Neural progenitor cell (in vitro differentiated cells): Measurements from ENCODE around the gene ADCY2. TPM values are rescaled to one million over a fixed set of nuclear protein-coding genes. Genes with fewer than 3 reads are reported as not detected.
A peak's percentile ranks its signal among the peaks of the same experiment; 100 is the strongest.

Experiments
- DNase-seq: peaks from one replicate; pipeline ENCODE4 v3.0.0-alpha.2; 2016; ENCODE audit warnings: low spot score
- H2AFZ ChIP-seq: fragments of 200-600 bp; sonication (generic); replicated peaks from 2 replicates; pipeline ENCODE4 v1.6.1; 2016; ENCODE audit warnings: antibody characterized with exemption
- H3F3A ChIP-seq: fragments of 200-600 bp; sonication (generic); 2 replicates; pipeline ENCODE4 v1.6.1; 2016; ENCODE audit warnings: antibody characterized with exemption, low read depth
- H3K27ac ChIP-seq: fragments of 200-600 bp; sonication (generic); 2 replicates; pipeline ENCODE4 v1.5.1; 2016; ENCODE audit warnings: mild to moderate bottlenecking
- H3K27me3 ChIP-seq: fragments of 200-600 bp; sonication (generic); 2 replicates; pipeline ENCODE4 v1.6.1; 2016; ENCODE audit warnings: mild to moderate bottlenecking, moderate library complexity
- H3K36me3 ChIP-seq: fragments of 200-600 bp; sonication (generic); 2 replicates; pipeline ENCODE4 v1.5.1; 2016
- H3K4me1 ChIP-seq: fragments of 200-600 bp; sonication (generic); 2 replicates; pipeline ENCODE4 v1.6.1; 2016; ENCODE audit warnings: mixed run types
- H3K4me2 ChIP-seq: fragments of 200-600 bp; sonication (generic); 2 replicates; pipeline ENCODE4 v1.6.1; 2016
- H3K4me3 ChIP-seq: fragments of 200-600 bp; sonication (generic); 2 replicates; pipeline ENCODE4 v1.5.1; 2016
- H3K79me2 ChIP-seq: fragments of 200-600 bp; sonication (generic); 2 replicates; pipeline ENCODE4 v1.6.1; 2016; ENCODE audit warnings: low read depth
- H3K9ac ChIP-seq: fragments of 200-600 bp; sonication (generic); 2 replicates; pipeline ENCODE4 v1.6.1; 2016
- H3K9me3 ChIP-seq: fragments of 200-600 bp; sonication (generic); 2 replicates; pipeline ENCODE4 v1.5.1; 2016; ENCODE audit warnings: low read depth
- H4K20me1 ChIP-seq: fragments of 200-600 bp; sonication (generic); 2 replicates; pipeline ENCODE4 v1.6.1; 2016; ENCODE audit warnings: low read depth
- H3K27ac Mint-ChIP-seq: 3 replicates; pipeline ENCODE4 v1.8.0; 2021; ENCODE audit warnings: mixed read lengths
- H3K27me3 Mint-ChIP-seq: 2 replicates; pipeline ENCODE4 v1.8.0; 2022; ENCODE audit warnings: low read depth, mild to moderate bottlenecking, inconsistent platforms, moderate library complexity, mixed read lengths; ENCODE audit not compliant: insufficient read depth
- H3K36me3 Mint-ChIP-seq: 3 replicates; pipeline ENCODE4 v1.8.0; 2021; ENCODE audit warnings: mixed read lengths
- H3K4me1 Mint-ChIP-seq: 3 replicates; pipeline ENCODE4 v1.8.0; 2021; ENCODE audit warnings: mixed read lengths
- H3K4me3 Mint-ChIP-seq: 3 replicates; pipeline ENCODE4 v1.8.0; 2021; ENCODE audit warnings: mild to moderate bottlenecking, moderate library complexity, mixed read lengths
- H3K9me3 Mint-ChIP-seq: 3 replicates; pipeline ENCODE4 v1.8.0; 2020; ENCODE audit warnings: mixed read lengths
- EZH2 ChIP-seq: fragments of 200-600 bp; sonication (generic); IDR thresholded peaks from 2 replicates; pipeline ENCODE4 v1.6.1; 2017; ENCODE audit warnings: antibody characterized with exemption, mild to moderate bottlenecking, moderate library complexity
- EZH2phosphoT487 ChIP-seq: fragments of 200-600 bp; sonication (generic); IDR thresholded peaks from 2 replicates; pipeline ENCODE4 v1.6.1; 2017; ENCODE audit warnings: antibody characterized with exemption
- total RNA-seq: library from RNA; depleted of rRNA; stranded (reverse); fragments of >200 nt; gene quantifications from 2 replicates; pipeline ENCODE4 v1.2.3, GENCODE V29; 2015; ENCODE audit warnings: low replicate concordance
- TF ChIP-seq, protein P1 (sequence below): fragments of 200-600 bp; sonication (generic); IDR thresholded peaks from 2 replicates; pipeline ENCODE4 v1.5.1; 2017; ENCODE audit warnings: antibody characterized with exemption, mild to moderate bottlenecking

ADCY2 gene
- total RNA-seq, 1 donor from 2014 or later, result 1.2 TPM

DNA sequence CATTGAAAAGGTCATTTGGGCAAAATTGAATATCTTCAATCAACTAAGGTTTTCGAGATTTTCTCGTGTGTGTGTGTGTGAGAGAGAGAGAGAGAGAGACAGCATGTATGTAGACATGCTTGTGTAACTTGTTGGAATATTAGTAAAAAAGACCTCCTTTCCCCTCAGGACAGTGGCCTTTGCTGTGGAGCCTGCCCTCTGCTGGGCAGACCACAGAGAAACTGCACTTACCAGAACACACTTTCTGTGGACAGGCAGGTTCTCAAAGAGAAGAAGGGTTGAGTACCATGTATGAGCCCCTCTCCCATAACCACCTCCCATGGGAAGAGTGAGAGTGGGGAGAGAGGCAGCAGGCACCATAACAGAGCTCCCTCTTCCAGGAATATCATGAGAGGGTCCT is 409.4 kb downstream of the ADCY2 start:
- no peaks in the 10 kb centered on the region for H3F3A ChIP-seq
- no peaks in the 10 kb centered on the region for H3K79me2 ChIP-seq
- peak; percentile 26 for DNase-seq
- Mint-ChIP-seq H3K27ac (no peak overlapping the region), H3K4me1 (no peaks in the 10 kb centered on the region), H3K27me3 (peaks cover 4% of the 10 kb centered on the region), H3K4me3 (no peak overlapping the region), H3K36me3 (no peaks in the 10 kb centered on the region), H3K9me3 (no peaks in the 10 kb centered on the region)
- no peaks in the 10 kb centered on the region for H3K9me3 ChIP-seq
- H3K27ac ChIP-seq, result no peak overlapping the region
- H3K4me1 ChIP-seq, result no peaks in the 10 kb centered on the region
- H3K27me3 ChIP-seq, result no peaks in the 10 kb centered on the region
- TF ChIP-seq, protein P1, sequence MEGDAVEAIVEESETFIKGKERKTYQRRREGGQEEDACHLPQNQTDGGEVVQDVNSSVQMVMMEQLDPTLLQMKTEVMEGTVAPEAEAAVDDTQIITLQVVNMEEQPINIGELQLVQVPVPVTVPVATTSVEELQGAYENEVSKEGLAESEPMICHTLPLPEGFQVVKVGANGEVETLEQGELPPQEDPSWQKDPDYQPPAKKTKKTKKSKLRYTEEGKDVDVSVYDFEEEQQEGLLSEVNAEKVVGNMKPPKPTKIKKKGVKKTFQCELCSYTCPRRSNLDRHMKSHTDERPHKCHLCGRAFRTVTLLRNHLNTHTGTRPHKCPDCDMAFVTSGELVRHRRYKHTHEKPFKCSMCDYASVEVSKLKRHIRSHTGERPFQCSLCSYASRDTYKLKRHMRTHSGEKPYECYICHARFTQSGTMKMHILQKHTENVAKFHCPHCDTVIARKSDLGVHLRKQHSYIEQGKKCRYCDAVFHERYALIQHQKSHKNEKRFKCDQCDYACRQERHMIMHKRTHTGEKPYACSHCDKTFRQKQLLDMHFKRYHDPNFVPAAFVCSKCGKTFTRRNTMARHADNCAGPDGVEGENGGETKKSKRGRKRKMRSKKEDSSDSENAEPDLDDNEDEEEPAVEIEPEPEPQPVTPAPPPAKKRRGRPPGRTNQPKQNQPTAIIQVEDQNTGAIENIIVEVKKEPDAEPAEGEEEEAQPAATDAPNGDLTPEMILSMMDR, result peak; percentile 53
- TF ChIP-seq EZH2phosphoT487, result no peak
- H4K20me1 ChIP-seq, result no peaks in the 10 kb centered on the region
- no peak overlapping the region for H3K9ac ChIP-seq
- no peak overlapping the region for H2AFZ ChIP-seq
- H3K36me3 ChIP-seq, result no peaks in the 10 kb centered on the region
- no peak overlapping the region for H3K4me3 ChIP-seq
- H3K4me2 ChIP-seq, result no peak overlapping the region

DNA sequence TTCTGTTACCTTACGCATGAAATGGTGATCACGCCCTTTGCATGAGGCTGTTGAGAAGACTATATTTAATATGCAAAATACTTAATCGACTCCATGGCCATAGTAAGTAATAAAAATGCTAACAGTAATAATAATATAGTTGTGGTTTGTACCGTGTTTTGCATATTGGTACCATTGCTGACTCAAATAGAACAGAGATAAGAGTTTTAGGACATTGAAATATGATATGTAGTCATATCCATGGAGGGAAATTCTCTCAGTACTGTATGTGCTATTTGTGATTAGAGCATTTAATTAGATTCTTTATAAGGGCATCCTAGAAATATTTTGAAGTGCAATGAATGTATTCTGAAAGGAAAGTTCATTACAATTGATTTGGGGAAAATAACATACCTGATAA is 413.1 kb downstream of the ADCY2 start:
- Histone ChIP-seq H3K27ac (no peak overlapping the region), H3F3A (no peaks in the 10 kb centered on the region), H4K20me1 (no peaks in the 10 kb centered on the region), H3K4me1 (no peaks in the 10 kb centered on the region), H2AFZ (no peak overlapping the region), H3K27me3 (no peaks in the 10 kb centered on the region), H3K9ac (no peak overlapping the region), H3K36me3 (no peaks in the 10 kb centered on the region), H3K4me3 (no peak overlapping the region), H3K9me3 (no peaks in the 10 kb centered on the region), H3K79me2 (no peaks in the 10 kb centered on the region), H3K4me2 (no peak overlapping the region)
- peaks cover 7% of the 10 kb centered on the region for H3K4me1 Mint-ChIP-seq
- H3K4me3 Mint-ChIP-seq, result no peak overlapping the region
- no peaks in the 10 kb centered on the region for H3K9me3 Mint-ChIP-seq
- TF ChIP-seq EZH2phosphoT487 (no peak), EZH2 (no peak)
- TF ChIP-seq, protein P1, result no peak
- no peak for DNase-seq
- H3K27ac Mint-ChIP-seq, result no peak overlapping the region
- H3K27me3 Mint-ChIP-seq, result peaks cover 2% of the 10 kb centered on the region
- H3K36me3 Mint-ChIP-seq, result no peaks in the 10 kb centered on the region

DNA sequence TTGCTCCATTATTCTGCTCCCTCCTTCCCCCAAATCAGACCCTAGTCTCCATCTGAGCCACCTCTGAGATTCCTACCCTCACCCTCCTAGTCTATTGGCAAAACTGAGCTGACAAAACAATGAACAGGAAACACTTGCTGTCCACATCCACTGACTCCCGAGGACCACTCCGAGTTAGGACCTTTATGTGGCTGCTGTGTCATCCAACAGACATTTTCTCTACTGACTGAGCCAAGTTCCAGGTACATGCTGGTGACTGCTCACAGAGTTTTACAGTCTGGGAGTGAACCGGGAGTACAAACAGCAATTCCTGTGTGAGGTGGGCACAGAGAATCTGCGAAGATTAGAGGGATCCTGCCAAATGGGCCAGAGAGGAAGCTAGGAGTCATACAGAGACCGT is 415.8 kb downstream of the ADCY2 start:
- DNase-seq, result no peak
- H3K4me1 ChIP-seq, result peaks cover 10% of the 10 kb centered on the region
- H4K20me1 ChIP-seq, result no peaks in the 10 kb centered on the region
- no peaks in the 10 kb centered on the region for H3K79me2 ChIP-seq
- no peak overlapping the region for H3K4me3 ChIP-seq
- no peak overlapping the region for H3K27ac ChIP-seq
- H3K4me2 ChIP-seq, result no peak overlapping the region
- Mint-ChIP-seq H3K36me3 (no peaks in the 10 kb centered on the region), H3K27me3 (peaks cover 6% of the 10 kb centered on the region), H3K9me3 (no peaks in the 10 kb centered on the region), H3K4me3 (no peak overlapping the region), H3K27ac (no peak overlapping the region), H3K4me1 (peaks cover 33% of the 10 kb centered on the region)
- peaks cover 18% of the 10 kb centered on the region for H3F3A ChIP-seq
- H3K36me3 ChIP-seq, result no peaks in the 10 kb centered on the region
- H3K9me3 ChIP-seq, result no peaks in the 10 kb centered on the region
- H3K9ac ChIP-seq, result no peak overlapping the region
- H2AFZ ChIP-seq, result no peak overlapping the region
- TF ChIP-seq EZH2, result no peak
- no peak for TF ChIP-seq EZH2phosphoT487
- TF ChIP-seq, protein P1, result no peak
- H3K27me3 ChIP-seq, result no peaks in the 10 kb centered on the region

GRCh38 chr5:7813007-7813406 is 417.1 kb downstream of the ADCY2 start:
- Mint-ChIP-seq H3K36me3 (no peaks in the 10 kb centered on the region), H3K9me3 (no peaks in the 10 kb centered on the region), H3K4me1 (peaks cover 36% of the 10 kb centered on the region), H3K4me3 (no peak overlapping the region), H3K27ac (no peak overlapping the region), H3K27me3 (peaks cover 6% of the 10 kb centered on the region)
- Histone ChIP-seq H2AFZ (no peak overlapping the region), H3K4me3 (no peak overlapping the region), H3K9ac (no peak overlapping the region), H3K9me3 (no peaks in the 10 kb centered on the region), H3K79me2 (no peaks in the 10 kb centered on the region), H3K4me1 (peaks cover 13% of the 10 kb centered on the region), H3K4me2 (no peak overlapping the region), H3K27ac (no peak overlapping the region), H3K27me3 (no peaks in the 10 kb centered on the region), H4K20me1 (no peaks in the 10 kb centered on the region), H3F3A (peaks cover 23% of the 10 kb centered on the region), H3K36me3 (no peaks in the 10 kb centered on the region)
- TF ChIP-seq EZH2phosphoT487 (no peak), EZH2 (no peak)
- TF ChIP-seq, protein P1, result no peak
- no peak for DNase-seq
